HEK293 (cell line): ENCODE data around the gene CDK3.

Experiments
- ZNF433 ChIP-seq: fragments of 450-650 bp; formaldehyde crosslinking; IDR thresholded peaks from 2 replicates; pipeline ENCODE4 v1.5.1; 2016; ENCODE audit warnings: missing biosample characterization, missing genetic modification characterization, low read depth
- ZNF513 ChIP-seq: fragments of 450-650 bp; IDR thresholded peaks from 2 replicates; pipeline ENCODE4 v1.5.1; 2018; ENCODE audit warnings: missing biosample characterization, missing genetic modification characterization
- ZNF768 ChIP-seq: fragments of 450-650 bp; formaldehyde crosslinking; IDR thresholded peaks from 2 replicates; pipeline ENCODE4 v1.5.1; 2018; ENCODE audit warnings: missing biosample characterization, mild to moderate bottlenecking, missing genetic modification characterization
- TF ChIP-seq, protein P1 (sequence below): fragments of 450-650 bp; formaldehyde crosslinking; IDR thresholded peaks from 2 replicates; pipeline ENCODE4 v1.5.1; 2016; ENCODE audit warnings: missing biosample characterization, missing genetic modification characterization

DNA sequence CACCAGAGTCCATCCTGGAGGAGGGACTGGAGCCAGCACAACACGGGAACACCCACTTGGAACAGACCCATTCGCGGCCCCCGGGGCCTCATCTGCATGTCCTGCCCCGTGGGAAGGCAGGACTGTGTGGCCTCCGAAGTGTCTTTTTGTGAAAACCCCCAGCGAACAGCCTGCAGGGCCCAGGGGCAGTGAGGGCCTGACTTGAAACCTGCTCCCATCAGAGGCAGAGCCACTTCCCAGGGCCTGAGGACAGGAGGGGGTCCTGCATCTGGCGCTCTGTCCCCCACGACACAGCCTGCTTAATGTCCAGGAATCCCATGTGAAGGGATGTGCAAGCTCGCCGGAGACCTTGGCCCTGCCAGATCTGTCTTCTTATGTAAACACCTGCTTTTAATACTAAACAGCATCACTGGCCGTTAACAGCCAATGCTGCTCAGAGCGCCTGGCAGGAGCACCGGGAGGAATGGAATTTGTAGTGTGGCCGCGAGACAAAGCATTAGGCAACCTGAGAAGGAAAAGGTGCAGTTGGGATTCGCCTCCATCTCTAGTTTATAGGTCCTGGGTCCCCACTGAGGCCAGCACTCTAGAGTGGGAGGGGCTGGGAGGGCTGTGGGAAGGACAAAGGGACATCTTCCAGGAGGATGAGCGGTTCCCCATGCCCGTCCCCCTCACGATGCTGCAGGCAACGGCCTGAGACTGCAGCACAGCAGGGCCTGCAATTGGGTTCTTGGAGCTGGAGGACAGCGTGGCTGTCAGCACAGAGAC lies 36.0 kb downstream of the CDK3 start:
- TF ChIP-seq ZNF433 (tag by site-specific recombination), result no peak
- no peak for TF ChIP-seq ZNF513 (tag by site-specific recombination)
- TF ChIP-seq, protein P1, sequence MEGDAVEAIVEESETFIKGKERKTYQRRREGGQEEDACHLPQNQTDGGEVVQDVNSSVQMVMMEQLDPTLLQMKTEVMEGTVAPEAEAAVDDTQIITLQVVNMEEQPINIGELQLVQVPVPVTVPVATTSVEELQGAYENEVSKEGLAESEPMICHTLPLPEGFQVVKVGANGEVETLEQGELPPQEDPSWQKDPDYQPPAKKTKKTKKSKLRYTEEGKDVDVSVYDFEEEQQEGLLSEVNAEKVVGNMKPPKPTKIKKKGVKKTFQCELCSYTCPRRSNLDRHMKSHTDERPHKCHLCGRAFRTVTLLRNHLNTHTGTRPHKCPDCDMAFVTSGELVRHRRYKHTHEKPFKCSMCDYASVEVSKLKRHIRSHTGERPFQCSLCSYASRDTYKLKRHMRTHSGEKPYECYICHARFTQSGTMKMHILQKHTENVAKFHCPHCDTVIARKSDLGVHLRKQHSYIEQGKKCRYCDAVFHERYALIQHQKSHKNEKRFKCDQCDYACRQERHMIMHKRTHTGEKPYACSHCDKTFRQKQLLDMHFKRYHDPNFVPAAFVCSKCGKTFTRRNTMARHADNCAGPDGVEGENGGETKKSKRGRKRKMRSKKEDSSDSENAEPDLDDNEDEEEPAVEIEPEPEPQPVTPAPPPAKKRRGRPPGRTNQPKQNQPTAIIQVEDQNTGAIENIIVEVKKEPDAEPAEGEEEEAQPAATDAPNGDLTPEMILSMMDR, result no peak
- TF ChIP-seq ZNF768, result no peak
